ENCODE results near the gene HCFC1R1.

Gene HCFC1R1

GRCh38 chr16:3008690-3009037 is 15.1 kb downstream of the HCFC1R1 start:
- no peak overlapping the region for H3K4me3 ChIP-seq
- peak overlapping the region in 5 of 21 experiments; percentile 9 to 73 (median 48) for H3K27ac ChIP-seq

- peak overlapping the region in 1 of 7 experiments; percentile 1 for H3K4me3 ChIP-seq
- H3K27ac ChIP-seq = peak overlapping the region in 8 of 21 experiments; percentile 9 to 73 (median 46)
Observed at GRCh38 chr16:3007957-3008689, 15.6 kb downstream of the HCFC1R1 start.

GRCh38 chr16:3007059-3007956 is 16.4 kb downstream of the HCFC1R1 start:
- H3K4me3 ChIP-seq = peak overlapping the region in 1 of 7 experiments; percentile 1
- H3K27ac ChIP-seq = peak overlapping the region in 8 of 21 experiments; percentile 15 to 73 (median 38)

GRCh38 chr16:3004781-3005284 is 18.9 kb downstream of the HCFC1R1 start:
- H3K27ac ChIP-seq = peak overlapping the region in 3 of 21 experiments; percentile 5 to 55 (median 54)
- H3K4me3 ChIP-seq = peak overlapping the region in 4 of 7 experiments; percentile 9 to 30 (median 21)

- H3K27ac ChIP-seq = no peak overlapping the region
- H3K4me3 ChIP-seq = peak overlapping the region in 2 of 7 experiments; percentile 19 to 30
Observed at GRCh38 chr16:3004319-3004718, 19.4 kb downstream of the HCFC1R1 start.

- peak overlapping the region in 2 of 7 experiments; percentile 19 to 30 for H3K4me3 ChIP-seq
- no peak overlapping the region for H3K27ac ChIP-seq
Observed at GRCh38 chr16:3003582-3004270, 20.0 kb downstream of the HCFC1R1 start.

GRCh38 chr16:3001316-3001715 is 22.4 kb downstream of the HCFC1R1 start:
- Histone ChIP-seq H3K4me3 (no peak overlapping the region), H3K27ac (no peak overlapping the region)

GRCh38 chr16:3000540-3000939 is 23.2 kb downstream of the HCFC1R1 start:
- H3K27ac ChIP-seq = no peak overlapping the region
- no peak overlapping the region for H3K4me3 ChIP-seq

GRCh38 chr16:2999929-3000328 is 23.8 kb downstream of the HCFC1R1 start:
- Histone ChIP-seq H3K4me3 (no peak overlapping the region), H3K27ac (no peak overlapping the region)

- Histone ChIP-seq H3K4me3 (no peak overlapping the region), H3K27ac (peak overlapping the region in 1 of 21 experiments; percentile 11)
Observed at GRCh38 chr16:2996298-2996697, 27.4 kb downstream of the HCFC1R1 start.

- Histone ChIP-seq H3K27ac (peak overlapping the region in 8 of 21 experiments; percentile 7 to 72 (median 28)), H3K4me3 (no peak overlapping the region)
Observed at GRCh38 chr16:2992383-2993081, 31.2 kb downstream of the HCFC1R1 start.

GRCh38 chr16:2991566-2992261 is 32.0 kb downstream of the HCFC1R1 start:
- no peak overlapping the region for H3K4me3 ChIP-seq
- peak overlapping the region in 6 of 21 experiments; percentile 7 to 72 (median 40) for H3K27ac ChIP-seq

GRCh38 chr16:2990891-2991290 is 32.9 kb downstream of the HCFC1R1 start:
- Histone ChIP-seq H3K27ac (peak overlapping the region in 1 of 21 experiments; percentile 25), H3K4me3 (no peak overlapping the region)

- H3K4me3 ChIP-seq = no peak overlapping the region
- no peak overlapping the region for H3K27ac ChIP-seq
Observed at GRCh38 chr16:2988590-2989099, 35.1 kb downstream of the HCFC1R1 start.

- H3K4me3 ChIP-seq = no peak overlapping the region
- H3K27ac ChIP-seq = no peak overlapping the region
Observed at GRCh38 chr16:2987833-2988232, 35.9 kb downstream of the HCFC1R1 start.

- H3K27ac ChIP-seq = no peak overlapping the region
- H3K4me3 ChIP-seq = no peak overlapping the region
Observed at GRCh38 chr16:2987286-2987685, 36.5 kb downstream of the HCFC1R1 start.

- H3K4me3 ChIP-seq = no peak overlapping the region
- H3K27ac ChIP-seq = no peak overlapping the region
Observed at GRCh38 chr16:2986623-2987188, 37.0 kb downstream of the HCFC1R1 start.

- no peak overlapping the region for H3K27ac ChIP-seq
- H3K4me3 ChIP-seq = no peak overlapping the region
Observed at GRCh38 chr16:2985893-2986355, 37.8 kb downstream of the HCFC1R1 start.
